ENCODE measurements around the gene FCRLA.

The FCRLA gene

GRCh38 chr1:161726473-161727255, 19.6 kb downstream of the FCRLA start:
- no peaks in the 10 kb centered on the region for H4K20me1 ChIP-seq (ENCODE audit: insufficient read depth, low read length, poor library complexity, severe bottlenecking)
- H3K4me1 ChIP-seq (ENCODE audit: insufficient read depth, low read length, poor library complexity, severe bottlenecking): peaks cover 16% of the 10 kb centered on the region
- peak overlapping the region; percentile 93 for H3K4me2 ChIP-seq (ENCODE audit: low read depth, low read length, poor library complexity, severe bottlenecking)
- peak overlapping the region; percentile 83 for H3K4me3 ChIP-seq (ENCODE audit: low read length, poor library complexity, severe bottlenecking)
- peak overlapping the region; percentile 68 for H2AFZ ChIP-seq (ENCODE audit: low read length)
- TF ChIP-seq, protein P1, sequence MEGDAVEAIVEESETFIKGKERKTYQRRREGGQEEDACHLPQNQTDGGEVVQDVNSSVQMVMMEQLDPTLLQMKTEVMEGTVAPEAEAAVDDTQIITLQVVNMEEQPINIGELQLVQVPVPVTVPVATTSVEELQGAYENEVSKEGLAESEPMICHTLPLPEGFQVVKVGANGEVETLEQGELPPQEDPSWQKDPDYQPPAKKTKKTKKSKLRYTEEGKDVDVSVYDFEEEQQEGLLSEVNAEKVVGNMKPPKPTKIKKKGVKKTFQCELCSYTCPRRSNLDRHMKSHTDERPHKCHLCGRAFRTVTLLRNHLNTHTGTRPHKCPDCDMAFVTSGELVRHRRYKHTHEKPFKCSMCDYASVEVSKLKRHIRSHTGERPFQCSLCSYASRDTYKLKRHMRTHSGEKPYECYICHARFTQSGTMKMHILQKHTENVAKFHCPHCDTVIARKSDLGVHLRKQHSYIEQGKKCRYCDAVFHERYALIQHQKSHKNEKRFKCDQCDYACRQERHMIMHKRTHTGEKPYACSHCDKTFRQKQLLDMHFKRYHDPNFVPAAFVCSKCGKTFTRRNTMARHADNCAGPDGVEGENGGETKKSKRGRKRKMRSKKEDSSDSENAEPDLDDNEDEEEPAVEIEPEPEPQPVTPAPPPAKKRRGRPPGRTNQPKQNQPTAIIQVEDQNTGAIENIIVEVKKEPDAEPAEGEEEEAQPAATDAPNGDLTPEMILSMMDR (conservative IDR thresholded peaks at IDR 0.05; ENCODE audit: low read length): no peak
- TF ChIP-seq EZH2phosphoT487 (IDR thresholded peaks at IDR 0.05; ENCODE audit: borderline replicate concordance): no peak
- no peaks in the 10 kb centered on the region for H3K36me3 ChIP-seq (ENCODE audit: insufficient read depth, low read length)
- 0 out of 2 replicates have a peak, but pooled peaks cover 4% of the 10 kb centered on the region for H3F3A ChIP-seq (ENCODE audit: low read depth)
- no peaks in the 10 kb centered on the region for H3K79me2 ChIP-seq (ENCODE audit: insufficient read depth, low read length)
- no peaks in the 10 kb centered on the region for H3K9me2 ChIP-seq (replicated peaks; ENCODE audit: low read depth, low read length)
- no peaks in the 10 kb centered on the region for H3K9me3 ChIP-seq (ENCODE audit: insufficient read depth, low read depth, low read length)
- H3K27me3 ChIP-seq (ENCODE audit: insufficient read depth, low read length, poor library complexity, severe bottlenecking): no peaks in the 10 kb centered on the region
- H3K9ac ChIP-seq (ENCODE audit: low read depth, low read length, poor library complexity, severe bottlenecking): peak overlapping the region; percentile 93

DNA sequence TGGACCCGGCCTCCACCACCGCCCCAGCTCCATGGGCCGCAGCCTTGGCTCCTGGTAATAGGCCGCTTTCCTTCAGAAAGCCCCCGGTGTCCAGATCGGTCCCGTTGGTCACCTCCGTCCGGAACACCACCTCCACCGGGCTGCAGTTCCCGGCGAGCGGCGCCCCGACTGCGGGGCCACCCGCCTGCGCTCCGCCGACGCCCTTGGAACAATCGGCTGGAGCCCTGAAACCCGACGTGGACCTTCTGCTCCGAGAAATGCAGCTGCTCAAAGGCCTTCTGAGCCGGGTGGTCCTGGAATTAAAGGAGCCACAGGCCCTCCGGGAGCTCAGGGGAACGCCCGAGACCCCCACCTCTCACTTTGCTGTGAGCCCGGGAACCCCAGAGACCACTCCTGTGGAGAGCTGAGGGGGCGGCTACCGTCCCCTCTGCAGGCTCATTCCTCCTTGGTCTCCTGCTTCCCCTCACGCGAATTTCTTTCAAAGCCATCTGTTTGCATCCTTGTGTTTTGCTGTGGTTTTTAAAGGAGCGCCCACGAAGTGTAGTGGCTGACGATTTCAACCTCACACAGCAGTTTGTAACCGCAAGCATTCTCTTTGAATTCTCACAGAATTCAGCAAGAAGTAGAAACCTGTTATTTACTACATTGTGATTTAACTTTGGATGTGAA, 20.4 kb downstream of the FCRLA start:
- no peaks in the 10 kb centered on the region for H3K36me3 ChIP-seq (ENCODE audit: insufficient read depth, low read length)

DNA sequence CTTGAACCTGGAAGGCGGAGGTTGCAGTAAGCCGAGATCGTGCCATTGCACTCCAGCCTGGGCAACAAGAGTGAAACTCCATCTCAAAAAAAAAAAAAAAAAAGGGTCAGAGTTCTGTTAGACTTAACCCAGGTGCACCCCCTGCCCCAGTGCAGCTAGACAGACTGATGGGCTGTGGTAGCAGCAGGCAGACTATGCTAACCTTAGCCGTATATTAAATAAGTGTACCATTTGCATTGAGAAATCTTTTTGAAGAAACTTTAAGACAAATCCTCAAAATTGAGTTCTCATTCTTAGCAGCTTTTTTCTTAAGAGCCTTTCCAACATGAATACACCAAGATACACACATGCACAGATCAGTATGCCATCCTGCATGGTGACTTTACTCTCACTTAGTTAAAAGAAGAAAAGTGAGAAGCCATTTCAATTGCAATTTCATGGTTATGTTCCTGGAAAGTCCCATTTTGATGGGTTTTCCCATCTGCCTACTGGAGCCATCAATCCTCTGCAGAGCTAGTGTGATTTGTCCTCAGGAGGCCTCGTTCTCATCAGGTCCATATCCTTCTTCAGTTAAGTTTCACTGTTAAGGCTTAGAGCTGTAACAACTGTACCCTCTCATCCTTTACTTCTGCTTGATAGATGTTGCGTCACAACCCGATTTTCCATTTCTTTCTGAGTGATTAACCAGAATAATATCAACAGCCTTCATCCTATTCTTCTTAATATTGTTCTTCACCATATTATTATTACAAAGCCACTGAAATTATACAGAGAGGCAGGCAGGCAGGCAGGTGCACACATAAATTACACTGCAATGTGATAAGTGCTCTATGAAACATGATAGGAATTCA, 21.6 kb downstream of the FCRLA start:
- Histone ChIP-seq H3K9me3 (ENCODE audit: insufficient read depth, low read depth, low read length) (no peaks in the 10 kb centered on the region), H3K9me2 (replicated peaks; ENCODE audit: low read depth, low read length) (no peaks in the 10 kb centered on the region), H4K20me1 (ENCODE audit: insufficient read depth, low read length, poor library complexity, severe bottlenecking) (no peaks in the 10 kb centered on the region), H3K4me3 (ENCODE audit: low read length, poor library complexity, severe bottlenecking) (no peak overlapping the region), H3F3A (ENCODE audit: low read depth) (0 out of 2 replicates have a peak, but pooled peaks cover 4% of the 10 kb centered on the region), H3K4me2 (ENCODE audit: low read depth, low read length, poor library complexity, severe bottlenecking) (no peak overlapping the region), H2AFZ (ENCODE audit: low read length) (no peak overlapping the region), H3K4me1 (ENCODE audit: insufficient read depth, low read length, poor library complexity, severe bottlenecking) (peaks cover 19% of the 10 kb centered on the region), H3K9ac (ENCODE audit: low read depth, low read length, poor library complexity, severe bottlenecking) (no peak overlapping the region), H3K36me3 (ENCODE audit: insufficient read depth, low read length) (no peaks in the 10 kb centered on the region), H3K27me3 (ENCODE audit: insufficient read depth, low read length, poor library complexity, severe bottlenecking) (no peaks in the 10 kb centered on the region), H3K79me2 (ENCODE audit: insufficient read depth, low read length) (no peaks in the 10 kb centered on the region)
- no peak for TF ChIP-seq EZH2phosphoT487 (IDR thresholded peaks at IDR 0.05; ENCODE audit: borderline replicate concordance)
- TF ChIP-seq, protein P1 (conservative IDR thresholded peaks at IDR 0.05; ENCODE audit: low read length): no peak

More for the DNA sequence above, 20.4 kb downstream of the FCRLA start:
- Histone ChIP-seq H3K4me1 (ENCODE audit: insufficient read depth, low read length, poor library complexity, severe bottlenecking) (peaks cover 13% of the 10 kb centered on the region), H3K4me3 (ENCODE audit: low read length, poor library complexity, severe bottlenecking) (peak overlapping the region; percentile 83), H3F3A (ENCODE audit: low read depth) (0 out of 2 replicates have a peak, but pooled peaks cover 4% of the 10 kb centered on the region), H3K9ac (ENCODE audit: low read depth, low read length, poor library complexity, severe bottlenecking) (peak overlapping the region; percentile 93), H3K79me2 (ENCODE audit: insufficient read depth, low read length) (no peaks in the 10 kb centered on the region), H3K27me3 (ENCODE audit: insufficient read depth, low read length, poor library complexity, severe bottlenecking) (no peaks in the 10 kb centered on the region), H3K9me2 (replicated peaks; ENCODE audit: low read depth, low read length) (no peaks in the 10 kb centered on the region), H3K4me2 (ENCODE audit: low read depth, low read length, poor library complexity, severe bottlenecking) (peak overlapping the region; percentile 87), H4K20me1 (ENCODE audit: insufficient read depth, low read length, poor library complexity, severe bottlenecking) (no peaks in the 10 kb centered on the region), H2AFZ (ENCODE audit: low read length) (peak overlapping the region; percentile 68), H3K9me3 (ENCODE audit: insufficient read depth, low read depth, low read length) (no peaks in the 10 kb centered on the region)
- TF ChIP-seq EZH2phosphoT487 (IDR thresholded peaks at IDR 0.05; ENCODE audit: borderline replicate concordance): no peak
- TF ChIP-seq, protein P1 (conservative IDR thresholded peaks at IDR 0.05; ENCODE audit: low read length): no peak

Measured in Loucy (cell line).